H9 (cell line): ENCODE results near the gene DNAJB11. TPM values are rescaled to one million over a fixed set of nuclear protein-coding genes. Genes with fewer than 3 reads are reported as not detected.

ENCODE experiments used
- DNase-seq: peaks from one replicate; pipeline ENCODE4 v3.0.0-alpha.2; 2017
- H2AFZ ChIP-seq: one replicate; pipeline ENCODE4 v1.6.1; 2013; ENCODE audit warnings: mild to moderate bottlenecking, low read length, control low read depth, moderate library complexity
- H2AK5ac ChIP-seq: 2 replicates; pipeline ENCODE4 v1.6.1; 2013; ENCODE audit warnings: low read length, control low read depth, mixed read lengths; ENCODE audit not compliant: insufficient read length
- H2BK120ac ChIP-seq: one replicate; pipeline ENCODE4 v1.6.1; 2013; ENCODE audit warnings: low read depth, mild to moderate bottlenecking, low read length, control low read depth, inconsistent platforms; ENCODE audit not compliant: poor library complexity, severe bottlenecking
- H2BK12ac ChIP-seq: 2 replicates; pipeline ENCODE4 v1.6.1; 2013; ENCODE audit warnings: low read length, control low read depth, mixed read lengths, low read depth; ENCODE audit not compliant: insufficient read length
- H2BK15ac ChIP-seq: 2 replicates; pipeline ENCODE4 v1.6.1; 2013; ENCODE audit warnings: low read depth, low read length, control low read depth
- H2BK20ac ChIP-seq: one replicate; pipeline ENCODE4 v1.6.1; 2013; ENCODE audit warnings: low read depth, mild to moderate bottlenecking, low read length, control low read depth, inconsistent platforms; ENCODE audit not compliant: poor library complexity, severe bottlenecking
- H2BK5ac ChIP-seq: 2 replicates; pipeline ENCODE4 v1.6.1; 2013; ENCODE audit warnings: low read length, control low read depth, mixed read lengths; ENCODE audit not compliant: insufficient read length
- H3K14ac ChIP-seq: 2 replicates; pipeline ENCODE4 v1.6.1; 2013; ENCODE audit warnings: low read length, control low read depth; ENCODE audit not compliant: insufficient read depth
- H3K18ac ChIP-seq: 2 replicates; pipeline ENCODE4 v1.6.1; 2013; ENCODE audit warnings: low read depth, mild to moderate bottlenecking, mixed read lengths, low read length, control low read depth; ENCODE audit not compliant: insufficient read length
- H3K23ac ChIP-seq: 2 replicates; pipeline ENCODE4 v1.6.1; 2013; ENCODE audit warnings: low read length, control low read depth, mixed read lengths, low read depth; ENCODE audit not compliant: insufficient read length
- H3K23me2 ChIP-seq: 2 replicates; pipeline ENCODE4 v1.6.1; 2013; ENCODE audit warnings: low read depth, mild to moderate bottlenecking, mixed read lengths, low read length, control low read depth; ENCODE audit not compliant: insufficient read length, poor library complexity, severe bottlenecking
- H3K27ac ChIP-seq: 2 replicates; pipeline ENCODE4 v1.5.1; 2013; ENCODE audit warnings: low read length, control low read depth, mixed read lengths, low read depth; ENCODE audit not compliant: insufficient read length
- H3K27me3 ChIP-seq: 2 replicates; pipeline ENCODE4 v1.6.1; 2013; ENCODE audit warnings: low read length, control low read depth, inconsistent platforms; ENCODE audit not compliant: insufficient read depth
- H3K4ac ChIP-seq: 2 replicates; pipeline ENCODE4 v1.6.1; 2013; ENCODE audit warnings: low read depth, mild to moderate bottlenecking, control low read depth, inconsistent platforms, low read length, moderate library complexity
- H3K4me1 ChIP-seq: 2 replicates; pipeline ENCODE4 v1.6.1; 2013; ENCODE audit warnings: low read length, control low read depth, inconsistent platforms; ENCODE audit not compliant: insufficient read depth
- H3K4me2 ChIP-seq: 2 replicates; pipeline ENCODE4 v1.6.1; 2013; ENCODE audit warnings: low read length, control low read depth, mixed read lengths; ENCODE audit not compliant: insufficient read length, insufficient read depth
- H3K56ac ChIP-seq: 2 replicates; pipeline ENCODE4 v1.6.1; 2013; ENCODE audit warnings: low read depth, mild to moderate bottlenecking, mixed read lengths, low read length, control low read depth; ENCODE audit not compliant: insufficient read length
- H3K79me1 ChIP-seq: 2 replicates; pipeline ENCODE4 v1.6.1; 2013; ENCODE audit warnings: low read depth, mild to moderate bottlenecking, moderate library complexity, low read length, control low read depth, inconsistent platforms; ENCODE audit not compliant: insufficient read depth, poor library complexity, severe bottlenecking
- H3K79me2 ChIP-seq: 2 replicates; pipeline ENCODE4 v1.6.1; 2013; ENCODE audit warnings: low read length, control low read depth, inconsistent platforms; ENCODE audit not compliant: insufficient read depth
- H3K9ac ChIP-seq: 2 replicates; pipeline ENCODE4 v1.6.1; 2013; ENCODE audit warnings: low read length, control low read depth, mixed read lengths; ENCODE audit not compliant: insufficient read length; ENCODE audit errors: extremely low read depth
- H3K9me3 ChIP-seq: one replicate; pipeline ENCODE4 v1.6.1; 2013; ENCODE audit warnings: low read depth, low read length, inconsistent platforms; ENCODE audit not compliant: control insufficient read depth
- H3T11ph ChIP-seq: one replicate; pipeline ENCODE4 v1.6.1; 2013; ENCODE audit warnings: mild to moderate bottlenecking, low read length, control low read depth, inconsistent platforms
- H4K20me1 ChIP-seq: one replicate; pipeline ENCODE4 v1.6.1; 2013; ENCODE audit not compliant: control insufficient read depth, insufficient read length, insufficient read depth
- H4K5ac ChIP-seq: 2 replicates; pipeline ENCODE4 v1.6.1; 2013; ENCODE audit warnings: low read depth, mild to moderate bottlenecking, mixed read lengths, low read length, control low read depth; ENCODE audit not compliant: insufficient read length
- H4K8ac ChIP-seq: replicated peaks from 2 replicates; pipeline ENCODE4 v1.6.1; 2013; ENCODE audit warnings: low read length, control low read depth, mixed read lengths, low read depth; ENCODE audit not compliant: insufficient read length
- H4K91ac ChIP-seq: 2 replicates; pipeline ENCODE4 v1.6.1; 2013; ENCODE audit warnings: low read depth, mild to moderate bottlenecking, moderate library complexity, mixed read lengths, low read length, control low read depth; ENCODE audit not compliant: insufficient read length
- H3K27ac Mint-ChIP-seq, 3 experiments: 2 replicates in 2 of 3; 3 replicates in 1 of 3; pipeline ENCODE4 v1.8.0; 2020 to 2021; ENCODE audit warnings: mixed read lengths in 3 of 3, mild to moderate bottlenecking in 1 of 3, moderate library complexity in 1 of 3
- H3K27me3 Mint-ChIP-seq: 2 replicates; pipeline ENCODE4 v1.8.0; 2021; ENCODE audit warnings: low read depth, mild to moderate bottlenecking, moderate library complexity, mixed read lengths
- H3K36me3 Mint-ChIP-seq, 3 experiments: 2 replicates in 2 of 3; 3 replicates in 1 of 3; pipeline ENCODE4 v1.8.0; 2020 to 2021; ENCODE audit warnings: low read depth in 3 of 3, mixed read lengths in 3 of 3; ENCODE audit not compliant: insufficient read depth in 1 of 3
- H3K4me1 Mint-ChIP-seq, 2 experiments: 2 replicates each; pipeline ENCODE4 v1.8.0; 2020; ENCODE audit warnings: mixed read lengths in 2 of 2
- H3K4me3 Mint-ChIP-seq, 2 experiments: 2 replicates in 1 of 2; 3 replicates in 1 of 2; pipeline ENCODE4 v1.8.0; 2020 to 2021; ENCODE audit warnings: mild to moderate bottlenecking in 2 of 2, mixed read lengths in 2 of 2, moderate library complexity in 1 of 2
- H3K9me3 Mint-ChIP-seq, 2 experiments: 2 replicates in 1 of 2; 3 replicates in 1 of 2; pipeline ENCODE4 v1.8.0; 2020; ENCODE audit warnings: mild to moderate bottlenecking in 2 of 2, mixed read lengths in 2 of 2, moderate library complexity in 1 of 2
- WGBS: extraction: QIAGEN DNeasy Blood & Tissue Kit; methylation state at CpG from one replicate; pipeline ENCODE4 v1.1.7; 2013; ENCODE audit warnings: missing lambda C conversion rate, low lambda C conversion rate, mixed read lengths; ENCODE audit not compliant: insufficient read length; ENCODE audit errors: extremely low coverage; 5-methylcytosine and 5-hydroxymethylcytosine counted together
- total RNA-seq: library from RNA; stranded (reverse); gene quantifications from 2 replicates; pipeline ENCODE4 v1.2.1, GENCODE V29; 2021
- TF ChIP-seq, protein P1 (sequence below): fragments of 200-600 bp; sonication (generic); conservative IDR thresholded peaks from 3 replicates; pipeline ENCODE4 v1.8.0; 2021; ENCODE audit warnings: antibody characterized with exemption, mild to moderate bottlenecking

The DNAJB11 gene
- total RNA-seq, 1 experiment from 2014 or later, result 61.2 TPM

DNA sequence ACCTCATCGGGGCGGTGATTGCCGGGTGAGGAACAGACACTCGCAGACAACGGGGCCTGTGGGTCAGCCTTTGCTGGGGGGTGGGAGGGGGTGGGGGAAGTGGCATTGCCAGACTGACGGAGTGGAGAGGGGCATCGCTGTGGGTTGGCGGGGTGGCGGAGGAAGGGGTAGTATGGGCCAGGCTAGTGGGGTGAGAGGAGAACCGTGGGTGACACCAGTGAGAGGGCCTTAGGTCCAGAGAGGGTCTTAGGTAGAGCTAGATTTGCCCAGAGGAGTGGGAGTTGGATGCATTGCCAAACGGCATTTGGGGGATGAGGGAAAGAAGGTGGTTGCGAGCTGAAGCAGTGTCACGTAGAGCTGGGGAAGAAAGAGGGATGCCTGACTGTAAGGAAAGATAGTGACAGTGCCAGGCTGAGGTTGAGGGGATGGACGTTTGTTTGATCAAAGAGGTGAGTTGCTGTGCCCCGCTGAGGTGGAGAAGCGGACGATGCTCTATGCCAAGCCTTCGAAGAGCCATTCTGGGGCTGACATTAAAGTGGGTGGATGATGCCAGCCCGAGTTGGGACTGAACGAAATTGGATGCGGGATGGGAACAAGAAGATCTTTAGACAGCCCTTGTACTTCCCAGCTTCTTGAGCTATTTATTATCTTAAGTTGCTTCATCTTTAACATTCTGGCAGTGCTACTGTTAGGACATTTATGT is 572 bp downstream of the DNAJB11 start:
- no peaks in the 10 kb centered on the region for H3K9me3 Mint-ChIP-seq
- DNase-seq, result no peak
- Histone ChIP-seq H3K23me2 (peaks cover 10% of the 10 kb centered on the region), H3K18ac (peak overlapping the region; percentile 95), H3K4ac (no peak overlapping the region), H3K9ac (peak overlapping the region; percentile 84), H3K56ac (no peak overlapping the region), H2AFZ (no peak overlapping the region), H2BK120ac (no peak overlapping the region), H3K27me3 (no peaks in the 10 kb centered on the region), H3K79me1 (no peaks in the 10 kb centered on the region), H4K8ac (no peak overlapping the region), H2BK12ac (no peak overlapping the region), H2BK5ac (peak overlapping the region; percentile 34), H3K14ac (peak overlapping the region; percentile 95), H3K27ac (no peak overlapping the region), H2BK15ac (no peak overlapping the region), H3T11ph (no peak overlapping the region), H3K4me1 (no peaks in the 10 kb centered on the region), H3K23ac (no peak overlapping the region), H4K5ac (peak overlapping the region; percentile 77), H2AK5ac (no peak overlapping the region), H2BK20ac (no peak overlapping the region), H3K9me3 (no peaks in the 10 kb centered on the region), H4K20me1 (peaks cover 3% of the 10 kb centered on the region), H3K79me2 (peaks cover 5% of the 10 kb centered on the region; the same call in 1 of the 2 replicates), H4K91ac (no peak overlapping the region), H3K4me2 (peak overlapping the region; percentile 99)
- peak overlapping the region; percentile 90 to 97 (median 94) for H3K27ac Mint-ChIP-seq
- H3K36me3 Mint-ChIP-seq, result peaks cover 16 to 36% (median 31%) of the 10 kb centered on the region in 3 experiments; a peak in 6 of 7 replicates
- WGBS, result no CpG with 5 or more reads among the region's 21 CpGs
- no peaks in the 10 kb centered on the region for H3K27me3 Mint-ChIP-seq
- TF ChIP-seq, protein P1, sequence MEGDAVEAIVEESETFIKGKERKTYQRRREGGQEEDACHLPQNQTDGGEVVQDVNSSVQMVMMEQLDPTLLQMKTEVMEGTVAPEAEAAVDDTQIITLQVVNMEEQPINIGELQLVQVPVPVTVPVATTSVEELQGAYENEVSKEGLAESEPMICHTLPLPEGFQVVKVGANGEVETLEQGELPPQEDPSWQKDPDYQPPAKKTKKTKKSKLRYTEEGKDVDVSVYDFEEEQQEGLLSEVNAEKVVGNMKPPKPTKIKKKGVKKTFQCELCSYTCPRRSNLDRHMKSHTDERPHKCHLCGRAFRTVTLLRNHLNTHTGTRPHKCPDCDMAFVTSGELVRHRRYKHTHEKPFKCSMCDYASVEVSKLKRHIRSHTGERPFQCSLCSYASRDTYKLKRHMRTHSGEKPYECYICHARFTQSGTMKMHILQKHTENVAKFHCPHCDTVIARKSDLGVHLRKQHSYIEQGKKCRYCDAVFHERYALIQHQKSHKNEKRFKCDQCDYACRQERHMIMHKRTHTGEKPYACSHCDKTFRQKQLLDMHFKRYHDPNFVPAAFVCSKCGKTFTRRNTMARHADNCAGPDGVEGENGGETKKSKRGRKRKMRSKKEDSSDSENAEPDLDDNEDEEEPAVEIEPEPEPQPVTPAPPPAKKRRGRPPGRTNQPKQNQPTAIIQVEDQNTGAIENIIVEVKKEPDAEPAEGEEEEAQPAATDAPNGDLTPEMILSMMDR, result no peak
- H3K4me1 Mint-ChIP-seq, result peaks cover 22 to 28% of the 10 kb centered on the region in 2 experiments
- H3K4me3 Mint-ChIP-seq, result peak overlapping the region; percentile 89 to 92
